CD4-positive, alpha-beta T cell treated with Interleukin-17A for 1 hour (primary cell): ENCODE data around the gene GP1BA.
A peak's percentile ranks its signal among the peaks of the same experiment; 100 is the strongest.
"Not testable (repeated sequence)": the region's sequence is repeated elsewhere in the genome, so short reads cannot be mapped to it uniquely, and the experiment has no call there.

Experiments
- DNase-seq: peaks from one replicate; pipeline ENCODE4 v3.0.0-alpha.2; 2020

GP1BA gene

GRCh38 chr17:4901648-4902344 is 30.3 kb upstream of the GP1BA start:
- peak; percentile 49 for DNase-seq

GRCh38 chr17:4902540-4902939 is 29.5 kb upstream of the GP1BA start:
- DNase-seq: no peak

GRCh38 chr17:4903051-4903818 is 28.8 kb upstream of the GP1BA start, which contains the start of gene CHRNE:
TSS of gene CHRNE (minus strand) at chr17:4903098. CDS start at chr17:4903063, 35 bp downstream.
- DNase-seq: peak; percentile 86

GRCh38 chr17:4906642-4907041 is 25.4 kb upstream of the GP1BA start:
- DNase-seq: not testable (repeated sequence)

GRCh38 chr17:4908301-4908700 is 23.8 kb upstream of the GP1BA start:
- no peak for DNase-seq

GRCh38 chr17:4908711-4909496 is 23.2 kb upstream of the GP1BA start:
- DNase-seq: peak; percentile 86

GRCh38 chr17:4913994-4914393 is 18.1 kb upstream of the GP1BA start:
- DNase-seq: no peak

GRCh38 chr17:4914551-4914950 is 17.5 kb upstream of the GP1BA start:
- not testable (repeated sequence) for DNase-seq

GRCh38 chr17:4919511-4920047 is 12.5 kb upstream of the GP1BA start:
- no peak for DNase-seq

- no peak for DNase-seq
Observed at GRCh38 chr17:4920351-4921048, 11.6 kb upstream of the GP1BA start.

- DNase-seq: no peak
Observed at GRCh38 chr17:4921320-4921719, 10.8 kb upstream of the GP1BA start.

- not testable (repeated sequence) for DNase-seq
Observed at GRCh38 chr17:4926577-4927335, 5.3 kb upstream of the GP1BA start.

- DNase-seq: no peak
Observed at GRCh38 chr17:4928881-4929280, 3.2 kb upstream of the GP1BA start.

GRCh38 chr17:4932756-4933155 is 679 bp downstream of the GP1BA start:
- DNase-seq: no peak

- no peak for DNase-seq
Observed at GRCh38 chr17:4933646-4934045, 1.6 kb downstream of the GP1BA start.

- peak; percentile 26 for DNase-seq
Observed at GRCh38 chr17:4934173-4934979, 2.3 kb downstream of the GP1BA start.

- DNase-seq: no peak
Observed at GRCh38 chr17:4935650-4936049, 3.6 kb downstream of the GP1BA start.

GRCh38 chr17:4936436-4936835 is 4.4 kb downstream of the GP1BA start:
- no peak for DNase-seq

- DNase-seq: no peak
Observed at GRCh38 chr17:4937553-4937952, 5.5 kb downstream of the GP1BA start.

GRCh38 chr17:4938069-4938491 is 6.0 kb downstream of the GP1BA start:
- no peak for DNase-seq
